Tongue (tissue), 2 donors: Measurements from ENCODE around the gene GNB1. TPM values are rescaled to one million over a fixed set of nuclear protein-coding genes. Genes with fewer than 3 reads are reported as not detected.

Source experiments
- DNase-seq: peaks from one replicate; pipeline ENCODE4 v3.0.0-alpha.2; 2015
- total RNA-seq: library from RNA; depleted of rRNA; stranded (reverse); fragments of >200 nt; gene quantifications from one replicate; pipeline ENCODE4 v1.2.3, GENCODE V29; 2014

Gene GNB1
- total RNA-seq, 1 donor from 2014 or later: 92.3 TPM

DNA sequence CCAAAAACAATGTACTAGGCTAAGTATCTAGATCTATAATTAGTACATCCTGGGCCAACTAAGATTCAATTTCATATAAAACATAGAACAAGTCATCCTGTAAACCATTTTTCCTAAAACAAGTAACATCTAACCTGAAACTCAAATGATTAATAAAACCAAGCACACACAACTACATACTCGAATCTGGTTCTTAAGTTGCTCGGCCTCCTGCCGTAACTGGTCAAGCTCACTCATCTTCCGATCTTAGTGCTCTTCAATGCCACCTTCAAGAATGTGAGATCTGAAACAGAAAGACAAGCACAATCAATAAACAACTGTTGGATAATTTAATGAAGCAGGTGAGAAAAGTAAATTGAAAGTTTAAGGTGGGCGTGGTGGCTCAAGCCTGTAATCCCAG lies 65.7 kb downstream of the GNB1 start:
- no peak for DNase-seq

DNA sequence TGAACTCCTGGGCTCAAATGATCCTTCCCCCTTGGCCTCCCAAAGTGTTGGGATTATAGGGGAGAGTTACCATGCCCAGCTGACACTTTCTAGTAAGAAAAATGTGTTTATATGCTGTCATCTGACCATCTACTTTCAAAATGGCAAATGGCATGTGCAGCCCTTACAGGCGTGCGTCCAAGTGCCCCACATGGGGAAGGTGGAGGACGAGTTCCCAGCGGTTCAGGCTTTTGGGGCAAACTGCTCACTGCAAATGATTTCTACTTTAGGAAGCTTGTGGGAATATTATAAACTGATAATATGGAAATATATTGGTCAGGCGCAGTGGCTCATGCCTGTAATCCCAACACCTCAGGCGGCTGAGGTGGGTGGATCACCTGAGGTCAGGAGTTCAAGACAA lies 71.1 kb downstream of the GNB1 start:
- DNase-seq: no peak

- DNase-seq: no peak
These were observed 73.7 kb downstream of the GNB1 start for GRCh38 chr1:1817221-1817620.

GRCh38 chr1:1815606-1816281 lies 75.1 kb downstream of the GNB1 start:
- no peak for DNase-seq

DNA sequence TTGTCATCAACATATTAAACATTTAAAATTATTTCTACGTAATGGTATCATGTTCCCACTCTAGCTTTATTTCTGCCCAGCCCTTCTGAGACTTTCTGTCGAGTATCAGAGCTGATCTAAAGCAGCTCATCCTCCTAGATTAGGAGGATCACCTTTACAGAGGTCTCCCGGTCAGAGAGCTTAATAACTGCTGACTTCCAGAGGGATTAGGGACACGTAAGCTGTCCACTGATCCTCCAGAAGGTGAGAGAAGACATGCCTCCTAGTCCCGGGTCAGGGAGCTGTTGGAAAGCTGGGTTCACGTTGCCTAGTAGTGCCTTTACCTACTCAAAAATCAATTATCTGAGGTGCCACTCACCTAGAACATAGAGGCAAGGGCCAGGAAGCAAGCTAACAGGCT lies 81.4 kb downstream of the GNB1 start:
- DNase-seq: no peak

DNA sequence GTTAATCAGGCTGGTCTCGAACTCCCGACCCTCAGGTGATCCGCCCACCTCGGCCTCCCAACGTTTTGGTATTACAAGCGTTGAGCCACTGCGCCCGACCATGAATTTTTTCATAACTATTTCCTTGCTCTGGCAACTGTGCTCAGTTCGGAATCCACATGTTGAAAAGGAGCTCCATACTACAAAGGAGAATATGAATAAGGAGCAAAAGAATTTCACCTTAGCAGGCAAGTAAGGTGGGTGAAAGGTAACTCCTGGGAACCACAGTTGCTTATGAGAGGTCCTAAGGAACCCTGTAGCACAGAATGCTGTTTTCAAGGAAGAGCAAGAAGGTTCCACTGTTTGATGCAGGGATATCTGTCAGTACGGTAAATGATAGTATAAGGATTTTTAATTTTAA lies 82.7 kb downstream of the GNB1 start:
- DNase-seq: no peak

DNA sequence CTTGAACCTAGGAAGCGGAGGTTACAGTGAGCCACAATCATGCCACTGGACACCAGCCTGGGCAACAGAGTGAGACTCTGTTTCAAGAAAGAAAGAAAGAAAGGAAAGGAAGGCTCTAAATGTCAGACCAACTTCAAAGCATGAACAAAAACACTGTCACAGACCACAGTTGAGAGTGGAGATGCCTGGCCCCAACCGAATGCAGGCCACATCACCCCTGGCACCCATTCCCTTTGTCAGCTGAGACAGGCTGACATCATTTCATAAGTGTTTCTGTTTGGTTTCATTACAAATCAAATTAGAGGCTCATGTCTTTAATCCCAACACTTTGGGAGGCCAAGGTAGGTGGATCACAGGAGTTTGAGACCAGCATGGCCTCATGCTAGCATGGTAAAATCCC lies 84.0 kb downstream of the GNB1 start:
- no peak for DNase-seq

DNA sequence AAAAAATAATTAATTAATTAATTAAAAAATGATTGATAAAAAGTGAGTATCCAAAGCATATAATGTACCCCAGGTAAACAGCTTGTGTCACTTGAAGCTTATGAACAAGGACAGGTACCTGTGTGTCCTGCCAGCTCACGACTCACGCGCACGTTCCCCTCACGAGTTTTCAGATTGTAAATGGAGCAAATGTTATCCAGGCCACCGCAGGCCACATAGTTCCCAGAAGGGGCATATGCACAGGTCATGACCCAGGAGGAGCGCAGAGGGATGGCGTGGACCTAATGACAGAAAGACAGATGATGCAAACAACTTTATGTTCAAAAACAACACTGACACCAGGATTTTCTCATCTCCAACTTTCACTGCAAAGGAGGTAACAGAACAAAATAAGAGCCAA lies 86.6 kb downstream of the GNB1 start:
- no peak for DNase-seq

DNA sequence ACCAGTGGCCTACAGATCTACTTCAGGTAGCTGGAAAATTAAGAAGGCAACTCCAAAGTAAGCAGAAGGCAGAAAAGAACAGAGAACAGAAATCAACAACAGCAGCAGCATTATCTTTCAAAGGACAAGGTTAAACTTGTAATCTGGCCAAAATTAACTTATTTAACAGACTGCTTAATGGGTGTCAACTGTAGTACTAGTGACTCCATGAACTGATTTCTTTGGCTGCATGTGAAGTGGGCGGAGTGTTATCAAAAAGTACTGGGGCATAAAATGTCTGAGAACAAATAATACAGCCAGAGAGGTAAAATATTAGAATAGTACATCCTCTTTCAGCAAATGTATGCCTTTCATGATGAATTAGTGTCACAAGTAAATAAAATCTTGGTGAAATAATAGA lies 88.0 kb downstream of the GNB1 start:
- no peak for DNase-seq

DNA sequence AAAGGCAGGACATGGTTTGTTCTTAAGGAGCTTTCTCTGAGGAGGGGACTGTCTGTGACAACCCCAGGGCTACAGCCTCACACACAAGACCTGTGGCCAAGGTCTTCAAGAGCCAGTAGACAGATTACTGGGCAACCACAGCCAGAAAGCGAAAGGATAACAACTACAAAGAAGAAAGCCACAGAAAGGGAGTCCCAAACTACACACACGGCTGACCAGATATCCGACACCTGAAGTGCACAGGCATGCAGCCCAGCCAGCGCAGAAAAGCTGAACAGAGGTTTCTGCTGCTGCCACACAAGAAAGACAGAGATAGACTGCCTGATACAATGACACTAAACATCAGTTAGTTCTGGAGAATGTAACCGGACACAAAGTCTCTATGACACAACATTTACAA lies 91.2 kb downstream of the GNB1 start:
- peak; percentile 17 for DNase-seq

GRCh38 chr1:1797731-1798341 lies 93.1 kb downstream of the GNB1 start:
- DNase-seq: no peak

- DNase-seq: no peak
These were observed 94.4 kb downstream of the GNB1 start for GRCh38 chr1:1796466-1796865.

DNA sequence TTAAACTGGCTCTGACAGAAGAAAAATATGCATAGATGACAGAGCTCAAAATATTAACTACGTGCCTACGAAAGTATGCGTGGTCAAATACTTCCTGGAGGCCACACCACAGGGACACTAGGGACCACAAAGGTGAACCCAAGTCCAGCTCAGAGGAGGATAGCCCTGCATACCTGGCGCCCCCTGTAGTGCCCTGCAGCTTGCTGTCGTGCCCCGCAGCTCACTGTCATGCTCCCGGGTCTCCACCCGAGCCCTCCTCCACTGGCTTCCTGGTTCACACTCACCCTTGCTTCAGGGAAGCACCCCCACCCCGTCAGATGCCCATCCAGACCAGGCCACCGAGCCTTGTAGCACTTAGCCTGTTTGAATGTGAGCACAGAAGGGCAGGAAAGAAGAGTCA lies 95.9 kb downstream of the GNB1 start:
- no peak for DNase-seq

GRCh38 chr1:1793481-1794244 lies 97.2 kb downstream of the GNB1 start:
- DNase-seq: no peak

DNA sequence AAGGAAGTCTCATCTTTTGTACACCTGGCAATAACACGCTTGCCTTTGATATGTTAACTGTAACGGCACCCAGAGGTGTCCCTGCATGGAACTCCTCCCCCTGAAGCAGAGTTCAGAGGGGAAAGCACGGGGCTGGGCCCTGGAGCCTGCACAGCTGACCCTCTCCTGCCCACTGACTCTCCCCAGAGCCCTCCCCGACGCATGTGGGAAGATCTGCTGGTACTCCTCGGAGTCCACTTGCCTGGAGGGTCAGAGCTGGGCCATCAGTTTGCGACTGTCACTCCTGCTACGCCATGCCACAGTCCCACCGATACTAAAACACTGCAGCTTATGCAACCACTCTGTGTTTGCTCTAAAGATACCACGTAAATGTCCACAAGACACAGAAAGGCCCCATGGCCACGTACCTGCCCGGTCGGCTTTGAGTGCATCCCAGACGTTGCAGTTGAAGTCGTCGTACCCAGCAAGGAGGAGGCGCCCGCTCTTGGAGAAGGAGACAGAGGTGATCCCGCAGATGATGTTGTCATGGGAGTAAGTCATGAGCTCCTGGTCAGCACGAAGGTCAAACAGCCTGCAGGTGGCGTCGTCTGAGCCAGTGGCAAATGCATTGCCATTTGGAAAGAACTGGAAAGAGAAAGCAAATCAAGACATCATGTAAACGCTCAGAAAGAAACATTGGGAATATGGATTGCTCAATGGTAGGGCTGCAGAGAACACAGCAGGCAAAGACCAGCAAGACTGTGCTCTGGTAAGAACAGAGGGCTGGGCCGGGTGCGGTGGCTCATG lies 102.0 kb downstream of the GNB1 start:
- DNase-seq: no peak

- no peak for DNase-seq
These were observed 102.8 kb downstream of the GNB1 start for GRCh38 chr1:1788136-1788535.

DNA sequence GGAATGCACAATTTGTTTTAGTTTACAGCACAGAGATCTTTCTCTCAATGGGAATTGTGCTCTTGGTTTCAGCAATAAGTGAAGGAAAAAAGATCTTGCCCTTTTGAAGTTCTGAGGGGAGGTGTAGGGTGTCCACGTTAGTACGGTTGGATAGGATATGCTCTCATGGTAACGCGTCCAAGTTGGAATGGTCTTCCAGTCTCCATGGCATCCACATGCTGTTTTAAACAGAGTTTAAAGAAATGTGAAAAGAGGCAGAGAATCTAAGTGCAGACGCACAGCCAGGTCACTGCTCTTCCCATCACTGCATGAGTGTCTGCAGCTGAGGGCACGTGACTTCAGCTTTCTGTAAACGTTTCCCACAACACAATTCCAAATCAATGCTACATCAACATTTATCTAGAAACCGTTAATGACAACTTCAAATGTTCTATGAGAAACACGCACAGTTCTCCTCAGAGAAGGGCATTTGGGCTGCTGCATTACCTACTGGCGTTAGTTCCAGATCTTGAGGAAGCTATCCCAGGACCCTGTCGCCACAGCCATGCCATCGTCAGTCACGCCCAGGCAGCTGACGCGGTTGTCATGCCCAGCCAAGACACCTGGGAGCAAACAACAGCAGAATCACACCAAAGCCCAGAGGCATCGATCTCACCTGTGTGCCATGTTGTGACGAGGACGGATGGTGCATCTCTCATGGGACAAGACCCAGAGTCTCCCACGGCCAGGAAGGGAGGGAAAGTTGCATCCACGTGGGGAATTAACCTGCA lies 103.9 kb downstream of the GNB1 start:
- DNase-seq: peak; percentile 27

- no peak for DNase-seq
These were observed 105.2 kb downstream of the GNB1 start for GRCh38 chr1:1785666-1786065.

DNA sequence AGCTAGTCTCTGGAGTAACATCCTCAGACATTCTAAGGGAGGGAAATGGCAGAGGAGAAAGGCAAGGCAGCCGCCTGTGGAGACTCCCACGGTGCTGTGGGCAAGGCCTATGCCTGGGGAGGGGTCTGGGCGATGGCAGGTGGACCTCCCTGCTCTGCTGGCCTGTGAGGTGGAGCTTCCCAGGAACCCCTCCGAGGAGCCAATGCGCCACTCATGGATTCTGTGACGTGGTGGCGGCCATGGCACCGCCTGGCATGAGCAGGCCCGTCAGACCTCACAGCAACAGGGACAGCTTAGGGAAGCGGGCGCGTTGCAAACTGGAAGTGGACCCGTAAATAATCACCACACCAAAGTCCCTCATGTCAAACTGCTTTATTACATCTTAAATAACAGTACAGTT lies 106.0 kb downstream of the GNB1 start:
- no peak for DNase-seq

DNA sequence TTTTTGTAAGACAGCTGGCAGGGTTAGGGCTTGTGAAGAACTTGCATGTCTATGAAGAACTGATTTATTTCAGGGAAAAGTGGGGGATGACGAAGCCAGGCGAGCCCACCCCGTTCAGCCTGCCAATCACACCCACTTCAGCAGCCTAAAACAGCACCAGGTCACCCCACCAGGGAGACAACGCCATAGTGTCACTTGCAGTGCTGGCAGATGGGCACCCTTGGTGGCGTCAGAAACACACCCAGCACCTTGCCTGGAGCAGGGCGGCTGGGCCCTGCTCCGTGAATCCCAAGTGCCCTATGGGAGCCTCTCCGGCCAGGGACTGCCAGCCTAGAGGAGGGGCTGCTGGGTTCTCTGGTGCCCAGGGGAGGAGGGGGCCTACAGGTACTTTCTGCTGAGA lies 107.6 kb downstream of the GNB1 start:
- DNase-seq: no peak

GRCh38 chr1:1782399-1783221 lies 108.3 kb downstream of the GNB1 start:
- DNase-seq: peak; percentile 46
